Measurements from ENCODE around the gene LACTB. TPM values are rescaled to one million over a fixed set of nuclear protein-coding genes. Genes with fewer than 3 reads are reported as not detected.

LACTB gene
- total RNA-seq, 1 donor from 2014 or later, result 10.2 TPM

DNA sequence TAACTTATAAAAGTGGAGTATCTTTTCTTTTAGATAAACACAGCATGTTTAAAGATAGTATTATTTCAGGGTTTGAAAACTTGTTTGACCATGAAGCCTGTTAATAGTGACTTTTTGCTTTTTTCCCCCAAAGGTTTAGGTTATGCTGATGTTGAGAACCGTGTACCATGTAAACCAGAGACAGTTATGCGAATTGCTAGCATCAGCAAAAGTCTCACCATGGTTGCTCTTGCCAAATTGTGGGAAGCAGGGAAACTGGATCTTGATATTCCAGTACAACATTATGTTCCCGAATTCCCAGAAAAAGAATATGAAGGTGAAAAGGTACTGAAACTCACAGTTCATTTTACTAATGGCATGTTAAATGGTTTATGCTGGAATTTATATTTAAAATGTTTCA is 5.1 kb downstream of the LACTB start:
- DNase-seq (ENCODE audit: low spot score, unreplicated experiment), result no peak
- Mint-ChIP-seq H3K4me1 (ENCODE audit: low read depth) (no peaks in the 10 kb centered on the region), H3K9me3 (ENCODE audit: low read depth) (no peaks in the 10 kb centered on the region)

DNA sequence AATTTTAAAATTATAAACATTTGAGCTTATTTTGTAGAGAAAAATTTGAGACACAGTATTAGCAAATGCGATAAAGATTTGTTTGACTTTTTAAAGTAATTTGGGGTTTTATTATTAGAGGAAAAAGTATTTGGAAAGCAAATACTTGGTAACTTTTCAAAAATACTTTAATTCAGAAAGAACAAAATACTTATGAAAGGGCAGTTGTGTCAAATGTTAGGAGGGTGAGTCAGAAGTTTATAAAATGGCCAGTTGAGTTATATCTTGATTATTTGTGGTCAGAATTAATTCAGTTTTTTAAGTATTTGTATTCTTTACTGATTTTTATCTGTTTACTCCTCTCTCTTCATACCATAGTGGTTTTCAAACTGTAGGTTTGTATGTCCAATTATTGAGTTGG is 12.1 kb downstream of the LACTB start:
- TF ChIP-seq, protein P1, sequence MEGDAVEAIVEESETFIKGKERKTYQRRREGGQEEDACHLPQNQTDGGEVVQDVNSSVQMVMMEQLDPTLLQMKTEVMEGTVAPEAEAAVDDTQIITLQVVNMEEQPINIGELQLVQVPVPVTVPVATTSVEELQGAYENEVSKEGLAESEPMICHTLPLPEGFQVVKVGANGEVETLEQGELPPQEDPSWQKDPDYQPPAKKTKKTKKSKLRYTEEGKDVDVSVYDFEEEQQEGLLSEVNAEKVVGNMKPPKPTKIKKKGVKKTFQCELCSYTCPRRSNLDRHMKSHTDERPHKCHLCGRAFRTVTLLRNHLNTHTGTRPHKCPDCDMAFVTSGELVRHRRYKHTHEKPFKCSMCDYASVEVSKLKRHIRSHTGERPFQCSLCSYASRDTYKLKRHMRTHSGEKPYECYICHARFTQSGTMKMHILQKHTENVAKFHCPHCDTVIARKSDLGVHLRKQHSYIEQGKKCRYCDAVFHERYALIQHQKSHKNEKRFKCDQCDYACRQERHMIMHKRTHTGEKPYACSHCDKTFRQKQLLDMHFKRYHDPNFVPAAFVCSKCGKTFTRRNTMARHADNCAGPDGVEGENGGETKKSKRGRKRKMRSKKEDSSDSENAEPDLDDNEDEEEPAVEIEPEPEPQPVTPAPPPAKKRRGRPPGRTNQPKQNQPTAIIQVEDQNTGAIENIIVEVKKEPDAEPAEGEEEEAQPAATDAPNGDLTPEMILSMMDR (IDR thresholded peaks at IDR 0.05; ENCODE audit: unreplicated experiment), result no peak
- H3K36me3 Mint-ChIP-seq (ENCODE audit: insufficient read depth), result peaks cover 6% of the 10 kb centered on the region
- DNase-seq (ENCODE audit: low spot score, unreplicated experiment), result no peak
- no peaks in the 10 kb centered on the region for H3K27me3 Mint-ChIP-seq
- H3K4me1 Mint-ChIP-seq (ENCODE audit: low read depth), result no peaks in the 10 kb centered on the region
- H3K27ac Mint-ChIP-seq, result no peak overlapping the region
- no peak overlapping the region for H3K4me3 Mint-ChIP-seq (ENCODE audit: low read depth)
- no peaks in the 10 kb centered on the region for H3K9me3 Mint-ChIP-seq (ENCODE audit: low read depth)

More for the DNA sequence above, 5.1 kb downstream of the LACTB start:
- Mint-ChIP-seq H3K4me3 (ENCODE audit: low read depth) (no peak overlapping the region), H3K27me3 (no peaks in the 10 kb centered on the region), H3K27ac (no peak overlapping the region), H3K36me3 (ENCODE audit: insufficient read depth) (peaks cover 9% of the 10 kb centered on the region)
- TF ChIP-seq, protein P1 (IDR thresholded peaks at IDR 0.05; ENCODE audit: unreplicated experiment), result no peak

DNA sequence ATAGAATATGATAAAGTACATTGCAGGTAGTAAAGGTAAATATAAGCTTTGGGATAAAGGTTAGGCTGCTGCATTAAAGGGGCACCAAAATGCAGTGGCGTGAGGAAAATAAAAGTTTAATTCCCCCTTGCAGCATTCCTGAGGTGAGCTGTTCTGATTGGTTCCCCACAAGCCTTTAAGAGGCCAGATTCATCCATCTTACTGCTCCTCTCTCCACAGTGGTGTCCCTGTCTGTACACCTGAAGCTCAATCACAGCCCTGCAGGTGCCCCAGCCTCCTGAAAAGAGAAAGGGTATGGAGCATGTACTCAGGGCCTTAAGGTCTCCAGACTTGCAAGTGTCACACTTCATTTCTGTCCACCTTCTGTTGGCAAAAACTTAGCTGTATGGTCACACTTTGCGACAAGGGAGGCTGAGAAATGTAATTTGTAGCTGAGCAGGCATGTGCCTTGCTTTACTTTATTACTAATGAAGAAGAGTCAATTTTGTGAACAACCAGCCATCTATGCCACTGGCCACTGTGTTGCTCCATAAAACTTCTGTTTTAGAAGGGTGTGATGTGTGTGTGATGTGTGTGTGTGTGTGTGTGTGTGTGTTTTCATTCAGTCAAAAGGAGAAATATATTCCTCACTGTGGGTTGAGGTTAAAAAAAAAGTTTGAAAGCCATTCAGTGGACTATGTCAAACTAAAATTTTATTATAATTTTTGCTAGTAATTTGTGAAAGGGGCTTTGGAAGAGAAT is 12.8 kb downstream of the LACTB start:
- no peak overlapping the region for H3K4me3 Mint-ChIP-seq (ENCODE audit: low read depth)
- TF ChIP-seq, protein P1 (IDR thresholded peaks at IDR 0.05; ENCODE audit: unreplicated experiment), result no peak
- H3K27me3 Mint-ChIP-seq, result no peaks in the 10 kb centered on the region
- no peak for DNase-seq (ENCODE audit: low spot score, unreplicated experiment)
- H3K27ac Mint-ChIP-seq, result no peak overlapping the region
- no peaks in the 10 kb centered on the region for H3K4me1 Mint-ChIP-seq (ENCODE audit: low read depth)
- no peaks in the 10 kb centered on the region for H3K9me3 Mint-ChIP-seq (ENCODE audit: low read depth)
- H3K36me3 Mint-ChIP-seq (ENCODE audit: insufficient read depth), result peaks cover 4% of the 10 kb centered on the region

DNA sequence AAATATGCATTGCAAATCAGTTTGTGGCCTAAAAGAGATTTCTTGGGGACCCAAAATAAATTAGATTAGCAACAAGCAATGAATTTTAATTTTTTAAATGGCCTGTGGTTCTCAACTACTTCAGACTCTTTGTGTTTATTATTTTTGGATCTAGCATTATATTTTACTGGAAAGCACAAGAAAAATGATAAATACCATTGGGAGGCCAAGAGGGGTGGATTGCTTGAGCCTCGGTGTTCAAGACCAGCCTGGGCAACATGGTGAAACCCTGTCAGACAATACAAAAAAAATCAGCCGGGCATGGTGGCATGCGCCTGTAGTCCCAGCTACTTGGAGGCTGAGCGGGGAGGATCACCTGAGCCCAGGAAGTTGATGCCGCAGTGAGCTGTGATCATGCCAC is 13.6 kb downstream of the LACTB start:
- H3K36me3 Mint-ChIP-seq (ENCODE audit: insufficient read depth), result peaks cover 4% of the 10 kb centered on the region
- no peaks in the 10 kb centered on the region for H3K27me3 Mint-ChIP-seq
- no peak for DNase-seq (ENCODE audit: low spot score, unreplicated experiment)
- no peak overlapping the region for H3K27ac Mint-ChIP-seq
- no peaks in the 10 kb centered on the region for H3K4me1 Mint-ChIP-seq (ENCODE audit: low read depth)
- H3K4me3 Mint-ChIP-seq (ENCODE audit: low read depth), result no peak overlapping the region
- H3K9me3 Mint-ChIP-seq (ENCODE audit: low read depth), result no peaks in the 10 kb centered on the region
- TF ChIP-seq, protein P1 (IDR thresholded peaks at IDR 0.05; ENCODE audit: unreplicated experiment), result no peak

DNA sequence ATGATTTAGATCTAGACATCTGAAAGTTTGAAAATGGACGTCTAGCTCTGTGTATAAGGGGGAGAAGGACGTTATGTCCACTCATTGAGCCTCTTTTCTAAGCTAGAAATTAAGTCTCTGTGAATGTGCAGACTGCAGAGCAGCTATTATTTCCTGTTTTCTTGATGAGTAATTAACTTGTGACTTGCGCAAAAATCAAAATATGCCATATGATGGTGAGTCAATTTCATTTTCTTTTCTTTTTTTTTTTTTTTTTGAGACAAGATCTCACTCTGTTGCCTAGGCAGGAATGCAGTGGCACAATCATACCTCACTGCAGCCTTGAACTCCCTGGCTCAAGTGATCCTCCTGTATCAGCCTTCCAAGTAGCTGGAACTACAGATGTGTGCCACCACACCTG is 14.1 kb downstream of the LACTB start:
- no peaks in the 10 kb centered on the region for H3K9me3 Mint-ChIP-seq (ENCODE audit: low read depth)
- TF ChIP-seq, protein P1 (IDR thresholded peaks at IDR 0.05; ENCODE audit: unreplicated experiment), result no peak
- H3K27ac Mint-ChIP-seq, result no peak overlapping the region
- no peak overlapping the region for H3K4me3 Mint-ChIP-seq (ENCODE audit: low read depth)
- H3K27me3 Mint-ChIP-seq, result no peaks in the 10 kb centered on the region
- no peaks in the 10 kb centered on the region for H3K36me3 Mint-ChIP-seq (ENCODE audit: insufficient read depth)
- DNase-seq (ENCODE audit: low spot score, unreplicated experiment), result no peak
- H3K4me1 Mint-ChIP-seq (ENCODE audit: low read depth), result no peaks in the 10 kb centered on the region

All from progenitor cell of endocrine pancreas (in vitro differentiated cells).